Left colon (tissue), 2 donors: ENCODE measurements around the gene NT5DC3. TPM values are rescaled to one million over a fixed set of nuclear protein-coding genes. Genes with fewer than 3 reads are reported as not detected.

Experiments
- ATAC-seq: fragments of 200-7000 bp; cut with Tn5 transposase; one replicate; pipeline ENCODE4 v1.9.1; 2020; ENCODE audit warnings: mild to moderate bottlenecking, moderate library complexity
- DNase-seq, 2 donors: peaks; one replicate each; pipeline ENCODE4 v3.0.0-alpha.2; 2020
- intact Hi-C, 2 donors: fragments of 100-400 bp; cut with DNase I in 1 of 2; cut with micrococcal nuclease in 1 of 2; formaldehyde crosslinking; loops; one replicate each; pipeline versions ENCODE4 v1.11.2 to v1.14.0; 2022; cut with DNase I, micrococcal nuclease
- long read RNA-seq: library from polyadenylated mRNA; unstranded; transcript quantifications from one replicate; pipeline ENCODE4 v2.0.0, GENCODE V29; 2021
- total RNA-seq, 2 donors: library from RNA; stranded (reverse); fragmentation: NEBNext Ultra II Directional; extraction: Animal tissue kit (Norgen Biotek cat#: 25700); gene quantifications; one replicate each; pipeline ENCODE4 v1.2.1, GENCODE V29; 2021
- donor health status: DM: no; HTN: no; CAD: no.
- donor health status: DM: yes; HTN: yes; CAD: no.

Gene NT5DC3
- total RNA-seq, result 10 to 100 TPM; 14.4 to 24.0 TPM
- long read RNA-seq, partial matches to known transcripts, result 0 of 4 reads
- long read RNA-seq, other reads (novel, unspliced or antisense), result 4 of 4 reads

DNA sequence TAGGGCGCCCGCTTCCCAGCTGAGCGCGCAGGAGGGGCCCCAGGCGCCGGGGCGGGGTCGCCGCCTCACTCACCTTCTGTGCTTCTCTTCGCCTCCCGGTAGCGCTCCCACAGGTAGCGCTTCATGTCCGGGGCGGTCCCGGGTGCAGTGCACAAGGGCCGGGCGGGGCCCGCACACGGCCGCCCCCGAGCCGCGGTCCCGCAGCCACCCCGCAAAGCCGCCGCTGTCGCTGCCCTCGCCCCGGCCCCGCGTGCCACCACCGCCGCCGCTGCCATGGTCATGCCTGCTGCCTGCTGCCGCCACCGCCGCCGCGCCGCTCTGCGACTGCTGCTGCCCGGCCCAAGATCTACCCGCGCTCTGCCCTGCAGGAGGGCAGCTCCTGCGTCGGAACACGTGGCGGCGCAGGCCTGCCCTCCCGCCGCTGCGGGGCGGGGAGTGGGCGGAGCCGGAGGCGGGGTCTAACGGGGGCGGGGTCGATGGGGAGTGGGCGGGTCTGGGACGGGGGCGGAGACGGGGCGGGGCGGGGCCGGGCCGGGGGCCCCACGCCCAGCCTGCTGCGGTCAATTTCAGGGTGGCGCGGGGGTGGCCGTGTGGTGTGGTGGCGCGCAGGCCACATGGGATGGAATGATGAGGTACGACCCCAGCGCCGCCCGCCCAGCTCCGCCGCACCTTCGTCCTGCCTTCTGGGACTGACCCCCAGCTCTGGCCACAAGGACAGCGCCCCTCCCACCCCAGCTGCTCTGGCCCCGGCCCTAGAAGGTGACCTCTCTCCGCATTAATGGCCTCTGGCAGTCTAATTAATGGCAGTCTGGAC is at the start of gene NT5DC3:
TSS of gene NT5DC3 (minus strand) at position 359 of the 814 bp plus-strand sequence. CDS start at position 281, 78 bp downstream.
- intact Hi-C loops, result no loop called here
- peak; percentile 79 to 81 for DNase-seq
- ATAC-seq, result peak; percentile 92

DNA sequence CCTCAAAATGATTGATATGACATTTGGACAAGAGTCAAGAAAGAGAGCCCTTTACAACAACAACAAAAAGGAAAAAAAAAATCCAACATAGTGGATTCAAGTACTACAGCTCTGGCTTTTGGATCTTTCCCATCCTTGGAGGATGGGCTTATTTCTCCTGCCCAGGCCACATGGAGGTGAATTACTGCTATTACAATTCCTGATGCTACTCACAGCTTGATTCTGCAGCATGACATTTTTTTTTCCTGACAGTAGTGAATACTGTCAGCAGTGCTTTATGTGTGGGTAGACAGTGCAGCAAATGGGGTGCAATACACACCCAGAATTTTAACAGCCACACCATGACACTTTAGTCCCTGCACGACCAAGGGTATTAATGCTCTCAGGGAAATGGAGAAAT is 46.7 kb upstream of the NT5DC3 start:
- DNase-seq (no peak), ATAC-seq (no peak)
- intact Hi-C loops, result loop anchor here in 1 of 2 donors (10.0 kb wide), 1 partner anchor 227 kb away; no protein-coding TSS in a partner anchor

DNA sequence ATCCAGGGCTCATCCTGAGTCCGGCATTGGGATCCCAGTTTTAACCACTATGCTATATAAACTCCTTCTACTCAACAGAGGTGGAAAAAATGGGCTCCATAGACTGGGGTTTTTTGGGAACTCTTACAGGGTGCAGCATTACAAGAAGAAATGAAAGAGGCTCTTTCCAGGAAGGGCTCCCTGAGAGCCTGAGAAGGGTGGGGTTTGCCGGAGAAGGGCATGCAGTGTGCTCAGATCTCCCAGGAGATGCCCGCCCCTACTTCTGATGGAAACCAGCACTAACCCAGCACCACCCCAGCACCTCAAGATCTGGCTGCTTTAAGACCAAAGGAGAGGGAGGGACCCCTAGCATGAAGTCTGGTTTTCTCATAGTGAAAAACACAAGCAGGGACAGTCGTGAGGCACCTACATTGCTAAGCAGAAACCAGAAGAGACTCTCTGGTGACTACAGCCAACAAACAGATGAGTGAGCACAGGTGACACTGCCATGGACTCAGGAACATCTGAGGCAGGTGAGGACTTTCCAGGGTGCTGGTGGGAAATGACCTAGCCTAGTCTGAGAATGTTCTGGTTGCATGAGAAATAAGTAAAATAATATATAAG is 45.3 kb upstream of the NT5DC3 start:
- DNase-seq (no peak), ATAC-seq (no peak)
- intact Hi-C loops, result loop anchor here in 1 of 2 donors (10.0 kb wide), 1 partner anchor 229 kb away; no protein-coding TSS in a partner anchor

DNA sequence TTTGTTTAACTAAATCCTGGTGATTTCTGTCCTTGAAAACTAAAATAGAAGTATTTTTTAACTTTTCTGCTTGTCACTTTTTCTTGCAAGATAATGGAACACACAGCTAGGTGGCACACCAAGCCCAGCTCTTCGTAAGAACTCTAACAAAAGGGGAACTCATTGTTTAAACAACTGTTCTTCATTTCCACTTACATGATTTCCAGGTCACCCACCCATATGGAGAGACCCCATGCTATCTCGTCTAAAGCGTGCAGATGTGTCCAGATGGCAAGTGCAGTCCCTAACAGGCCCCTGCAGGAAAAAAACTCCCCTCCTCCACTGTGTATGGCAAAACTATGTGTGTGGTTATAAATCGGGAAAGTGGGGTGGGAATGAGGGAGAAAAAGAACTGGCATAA is 43.3 kb upstream of the NT5DC3 start:
- ATAC-seq (no peak), DNase-seq (peak in 1 of 2 donors; percentile 22)
- intact Hi-C loops, result loop anchor here in 1 of 2 donors (10.0 kb wide), 1 partner anchor 230 kb away; no protein-coding TSS in a partner anchor

DNA sequence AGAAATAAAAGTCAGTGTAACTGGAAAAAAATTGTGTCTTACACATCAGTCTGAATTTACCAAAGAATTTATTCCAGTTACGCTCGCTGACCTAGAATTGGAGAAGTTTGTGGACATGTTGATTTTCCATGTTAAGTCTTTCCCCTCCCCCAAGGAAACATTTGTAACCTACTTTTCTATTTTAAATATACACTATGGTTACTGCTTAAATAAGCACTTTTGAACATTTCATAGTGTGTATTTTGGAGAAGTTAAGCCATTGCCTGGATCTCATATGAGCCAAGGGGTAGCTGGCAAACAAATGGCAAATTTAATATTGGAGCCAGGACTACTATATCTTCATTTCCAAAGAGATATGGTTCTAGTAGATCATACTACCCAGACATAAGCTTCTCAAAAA is 42.9 kb upstream of the NT5DC3 start:
- DNase-seq (no peak), ATAC-seq (no peak)
- intact Hi-C loops, result loop anchor here in 1 of 2 donors (10.0 kb wide), 1 partner anchor 231 kb away; no protein-coding TSS in a partner anchor

DNA sequence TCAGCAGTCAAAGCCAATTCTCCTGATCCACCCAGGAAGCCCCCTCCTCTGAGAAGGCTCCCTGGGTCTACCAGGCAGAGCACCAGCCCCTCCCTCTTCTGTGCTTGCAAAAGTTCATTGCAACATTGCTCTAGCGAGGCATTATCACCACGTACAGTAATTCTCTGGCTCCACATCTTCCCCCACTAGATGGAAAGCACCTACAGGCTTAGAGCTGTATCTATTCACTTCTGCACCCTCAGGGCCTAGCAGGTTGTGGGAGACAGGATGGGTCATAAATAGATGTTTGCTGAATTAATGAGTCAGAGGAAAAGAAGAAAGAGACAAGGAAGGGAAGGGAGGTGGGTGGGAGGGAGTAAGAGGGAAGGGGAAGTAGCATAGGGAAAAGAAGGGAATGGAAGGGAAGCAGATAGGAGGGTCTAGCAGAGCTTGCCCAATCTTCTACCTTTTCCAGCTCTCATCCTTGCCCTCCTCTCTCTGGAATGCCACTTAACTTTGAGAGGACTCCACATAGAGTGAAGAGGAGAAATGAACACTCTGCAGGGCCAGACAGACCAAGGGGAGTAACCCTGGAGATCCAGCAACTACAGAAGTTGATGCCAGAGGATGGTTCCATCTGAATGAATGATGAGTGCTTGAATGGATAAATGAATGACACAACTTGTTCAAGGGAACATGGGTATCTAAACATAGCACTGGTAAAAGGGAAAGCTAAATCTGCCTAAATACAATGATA is 42.0 kb upstream of the NT5DC3 start:
- ATAC-seq (no peak), DNase-seq (no peak)
- intact Hi-C loops, result loop anchor here in 1 of 2 donors (10.0 kb wide), 1 partner anchor 232 kb away; no protein-coding TSS in a partner anchor

DNA sequence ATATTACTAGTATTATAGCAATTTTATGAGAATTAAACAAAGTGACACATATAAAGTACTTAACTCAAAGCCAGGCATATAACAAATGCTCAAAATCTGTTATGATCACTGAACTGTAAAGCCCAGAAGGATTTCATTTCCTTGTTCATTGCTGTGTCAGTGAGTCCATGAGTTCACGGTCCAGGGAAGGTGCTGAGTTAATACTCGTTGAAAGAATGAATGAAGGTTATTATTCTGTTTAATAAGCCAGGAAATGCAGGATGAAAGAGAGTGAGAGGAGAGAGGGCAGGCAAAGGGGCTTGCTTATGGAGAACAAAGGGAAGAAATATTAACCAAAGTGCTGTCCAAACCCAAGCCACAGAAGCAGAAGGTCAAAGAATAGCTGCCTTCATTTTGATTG is 40.2 kb upstream of the NT5DC3 start:
- DNase-seq (no peak), ATAC-seq (no peak)
- intact Hi-C loops, result loop anchor here in 1 of 2 donors (10.0 kb wide), 1 partner anchor 234 kb away; no protein-coding TSS in a partner anchor

DNA sequence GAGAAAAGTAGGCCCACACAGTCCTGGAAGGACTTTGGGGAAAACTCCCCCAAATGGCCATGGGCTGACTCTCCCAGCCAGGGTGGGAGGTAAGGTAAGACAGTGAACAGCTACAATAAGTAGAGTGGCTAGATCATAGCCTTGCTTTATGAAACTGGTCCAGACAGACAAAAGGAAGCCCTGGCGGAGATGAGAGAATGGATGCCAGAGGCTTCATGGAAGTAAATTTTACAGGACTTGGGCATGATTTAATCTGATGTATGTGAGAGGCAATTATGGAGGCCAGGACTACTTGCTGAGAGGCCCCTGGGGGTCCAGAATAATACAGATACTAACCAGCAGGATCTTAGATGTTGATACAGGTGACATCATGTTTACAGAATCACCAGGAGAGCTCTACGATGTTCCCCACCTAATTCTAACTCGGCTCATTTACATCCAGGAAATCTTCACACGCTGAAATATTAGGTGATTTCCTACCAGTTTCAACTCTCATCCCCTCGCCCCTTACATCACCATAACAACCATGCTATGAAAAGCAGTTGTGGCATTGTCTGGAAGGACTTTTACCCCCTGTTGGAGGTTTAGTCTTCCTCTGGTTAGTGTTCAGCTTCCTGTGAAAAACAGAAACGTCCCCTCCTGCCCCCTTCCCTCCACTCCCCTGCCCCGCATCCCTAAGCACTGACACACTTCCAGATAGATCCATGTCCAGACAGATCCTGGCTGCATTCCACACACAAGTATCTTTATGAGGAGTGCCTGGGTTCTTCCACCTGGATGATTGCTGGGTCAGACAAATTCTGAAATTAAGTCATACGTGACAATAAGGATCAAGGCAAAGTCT is 39.5 kb upstream of the NT5DC3 start:
- intact Hi-C loops, result loop anchor here in 1 of 2 donors (10.0 kb wide), 1 partner anchor 234 kb away; no protein-coding TSS in a partner anchor

DNA sequence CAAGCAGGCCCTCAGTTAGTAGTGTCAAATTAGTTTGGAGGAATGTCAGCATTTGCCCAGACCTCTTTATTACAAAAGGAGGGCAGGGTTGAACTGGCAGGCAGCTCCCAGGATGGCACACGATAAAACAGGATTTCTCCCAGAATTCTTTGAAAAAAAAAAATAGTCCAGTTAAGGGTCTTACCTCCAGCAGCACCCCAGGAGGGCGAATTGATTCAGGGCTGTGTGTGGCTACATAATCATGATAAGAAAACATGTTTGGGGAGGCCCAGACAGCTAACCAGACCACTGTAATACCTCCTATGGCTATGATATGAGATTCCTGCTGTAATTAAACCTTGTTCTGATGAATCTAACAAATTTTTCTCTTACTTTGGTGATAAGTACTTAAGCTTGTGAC is 38.8 kb upstream of the NT5DC3 start:
- no peak for DNase-seq
- intact Hi-C loops, result loop anchor here in 1 of 2 donors (10.0 kb wide), 2 partner anchors 105 to 235 kb away; no protein-coding TSS in a partner anchor
- ATAC-seq, result no peak

More for the DNA sequence above, 39.5 kb upstream of the NT5DC3 start:
- DNase-seq (no peak), ATAC-seq (no peak)

DNA sequence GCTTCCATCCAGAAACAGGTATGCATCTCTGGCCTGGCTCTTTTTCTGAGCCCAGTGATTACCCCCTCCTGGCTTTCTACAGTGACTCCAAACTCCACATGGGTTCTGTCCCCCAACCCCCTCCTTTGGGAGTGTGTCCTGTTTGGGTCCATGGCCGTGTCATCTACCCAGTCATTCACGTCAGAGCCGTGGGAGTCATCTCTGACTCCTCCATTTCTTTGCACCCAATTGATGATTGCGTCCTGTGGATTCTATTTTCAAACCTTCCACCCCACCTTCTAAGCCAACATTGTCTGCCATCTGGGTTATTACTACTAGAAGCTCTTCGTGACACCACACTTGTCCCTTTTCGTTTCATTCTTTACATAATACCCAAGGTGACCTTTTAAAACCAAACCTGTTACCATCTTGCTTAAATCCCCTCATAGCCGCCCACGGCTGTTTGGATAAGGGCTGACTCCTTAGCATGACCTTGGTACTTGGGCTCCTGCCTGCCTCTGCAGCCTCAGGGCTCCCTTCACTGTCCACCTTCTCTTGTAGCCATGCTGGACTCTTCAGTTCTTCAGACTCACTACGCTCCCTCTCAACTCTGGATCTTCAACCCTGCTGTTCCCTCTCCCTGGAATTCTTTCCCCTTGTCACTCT is 38.1 kb upstream of the NT5DC3 start:
- intact Hi-C loops, result loop anchor here in 1 of 2 donors (10.0 kb wide), 1 partner anchor 104 kb away; no protein-coding TSS in a partner anchor
- no peak for DNase-seq
- ATAC-seq, result no peak

DNA sequence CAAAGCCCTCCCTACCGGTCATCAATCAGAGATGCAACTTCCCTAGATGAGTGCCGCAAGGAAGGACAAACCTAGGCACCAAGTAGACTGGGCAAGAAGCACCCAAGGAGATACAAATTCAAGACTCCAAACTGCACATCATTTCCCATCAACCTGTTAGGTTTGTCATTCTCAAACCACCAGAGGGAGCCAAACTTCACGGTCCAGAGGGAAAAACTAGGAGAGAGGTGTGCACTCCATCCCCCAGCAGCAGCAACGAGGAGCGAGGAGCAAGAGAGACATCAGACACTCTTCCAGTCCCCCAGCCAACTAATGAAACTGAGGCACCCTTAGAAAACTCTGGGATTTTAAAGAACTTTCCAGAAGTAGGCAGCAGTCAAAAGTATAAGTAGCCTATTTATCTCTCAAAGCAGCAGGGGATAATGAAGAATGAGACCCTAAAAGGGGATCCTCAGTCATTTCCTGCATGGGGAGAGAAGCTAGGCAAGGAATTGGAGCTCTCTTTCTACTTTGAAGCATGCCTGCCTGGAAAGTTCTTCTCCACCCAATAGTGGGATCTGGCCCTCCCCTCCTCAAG is 37.0 kb upstream of the NT5DC3 start:
- ATAC-seq (peak; percentile 84), DNase-seq (peak; percentile 46 to 50)
- intact Hi-C loops, result loop anchor here in 1 of 2 donors (10.0 kb wide), 1 partner anchor 103 kb away; no protein-coding TSS in a partner anchor

DNA sequence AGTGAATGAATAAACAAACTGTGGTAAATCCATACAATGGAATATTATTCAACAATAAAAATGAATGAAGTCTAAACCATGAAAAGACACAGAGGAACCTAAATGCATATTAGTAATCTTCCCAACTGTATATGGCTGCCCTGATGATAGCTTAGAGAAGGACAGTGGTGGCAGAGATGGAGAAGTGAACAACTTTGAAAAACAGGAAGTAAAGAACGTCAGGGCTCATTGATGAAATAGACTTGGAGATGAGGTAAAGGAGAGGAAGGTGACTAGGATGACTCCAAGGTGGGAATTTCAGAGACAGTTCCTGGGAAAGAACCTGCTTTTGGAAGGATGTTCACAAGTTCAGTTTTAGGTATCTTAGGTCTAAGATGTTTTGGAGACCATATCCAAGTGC is 36.3 kb upstream of the NT5DC3 start:
- ATAC-seq, result no peak

DNA sequence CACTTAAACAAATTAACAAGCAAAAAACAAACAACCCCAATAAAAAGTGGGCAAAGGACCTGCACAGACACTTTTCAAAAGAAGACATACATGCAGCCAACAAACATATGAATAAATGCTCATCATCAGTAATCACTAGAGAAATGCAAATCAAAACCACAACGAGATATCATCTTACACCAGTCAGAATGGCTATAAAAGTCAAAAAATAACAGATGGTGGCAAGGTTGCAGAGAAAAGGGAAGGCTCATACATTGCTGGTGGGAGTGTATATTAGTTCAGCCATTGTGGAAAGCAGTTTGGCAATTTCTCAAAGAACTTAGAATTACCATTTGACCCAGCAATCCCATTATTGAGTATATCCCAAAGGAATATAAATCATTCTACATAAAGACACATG is 34.6 kb upstream of the NT5DC3 start:
- DNase-seq (no peak), ATAC-seq (no peak)
- intact Hi-C loops, result loop anchor here in 1 of 2 donors (10.0 kb wide), 1 partner anchor 101 kb away; no protein-coding TSS in a partner anchor

More for the DNA sequence above, 36.3 kb upstream of the NT5DC3 start:
- DNase-seq, result no peak
- intact Hi-C loops, result loop anchor here in 1 of 2 donors (10.0 kb wide), 1 partner anchor 102 kb away; no protein-coding TSS in a partner anchor

DNA sequence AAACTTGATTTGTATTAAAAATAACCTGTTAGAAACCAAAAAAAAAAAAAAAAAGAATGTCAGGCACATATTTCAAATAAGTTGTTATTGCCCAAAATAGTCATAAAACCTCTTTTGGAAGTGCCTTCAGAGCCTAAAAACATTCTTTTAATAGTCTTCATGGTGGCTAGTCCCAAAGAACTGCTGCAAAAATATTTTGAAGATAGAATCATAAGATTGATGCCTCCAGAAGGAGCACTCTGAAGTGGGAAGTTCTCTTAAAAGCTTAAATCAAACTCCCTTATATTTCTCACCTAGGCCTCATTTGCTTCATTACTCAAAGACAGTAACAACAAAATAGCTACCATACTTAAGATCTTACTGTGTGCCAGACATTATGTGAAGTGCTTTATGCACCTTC is 27.2 kb upstream of the NT5DC3 start:
- intact Hi-C loops, result no loop called here
- DNase-seq, result no peak
- ATAC-seq, result no peak

DNA sequence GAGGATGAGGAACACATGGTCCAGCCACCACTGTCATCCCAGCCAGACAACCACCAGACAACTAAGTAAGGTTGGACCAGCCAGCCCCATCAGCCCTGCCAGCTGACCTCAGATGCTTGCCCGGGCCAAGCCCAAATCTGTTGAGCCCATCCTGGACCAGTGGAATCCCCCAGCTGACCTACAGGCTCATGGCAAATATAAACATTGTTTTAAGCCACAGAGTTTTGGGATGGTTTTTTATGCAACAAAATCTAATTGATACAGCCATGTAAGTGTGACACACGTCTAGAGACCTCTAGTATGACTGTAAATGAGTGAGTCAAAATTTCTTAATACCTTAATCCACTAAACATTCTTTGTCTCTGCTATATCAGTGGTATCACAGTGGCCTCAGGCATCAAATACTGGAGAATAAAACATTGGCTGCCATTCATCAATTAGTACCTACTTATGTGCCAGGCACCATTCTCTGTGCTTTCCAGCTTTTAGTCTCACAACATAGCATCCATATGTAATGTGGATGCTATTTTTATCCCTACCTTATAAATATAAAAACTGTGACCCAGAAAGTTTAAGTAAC is 24.2 kb upstream of the NT5DC3 start:
- intact Hi-C loops, result no loop called here
- DNase-seq (no peak), ATAC-seq (no peak)

DNA sequence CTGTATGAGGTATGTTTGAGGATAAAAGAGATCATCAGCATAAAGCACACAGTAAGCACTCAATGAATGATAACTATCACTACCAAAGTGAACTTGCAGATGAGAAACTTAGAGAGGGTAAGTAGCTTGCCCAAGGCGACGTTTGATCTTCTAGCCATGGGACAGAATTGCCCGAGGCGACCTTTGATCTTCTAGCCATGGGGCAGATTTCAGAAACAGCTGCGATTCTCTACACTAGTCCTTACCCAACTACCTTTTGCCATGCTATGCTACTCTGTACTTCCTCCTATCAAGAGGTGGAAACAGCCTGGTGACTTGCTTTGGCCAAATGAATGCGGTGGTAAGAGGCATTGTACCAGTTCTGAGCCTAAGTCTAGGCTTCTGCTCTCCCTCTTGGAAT is 23.7 kb upstream of the NT5DC3 start:
- intact Hi-C loops, result no loop called here
- ATAC-seq (no peak), DNase-seq (no peak)
